ENCODE results near the gene ABCA1. TPM values are rescaled to one million over a fixed set of nuclear protein-coding genes. Genes with fewer than 3 reads are reported as not detected.

ABCA1 gene
- total and polyA plus RNA-seq, 2 of the 13 experiments (the other 11 are each of a cell fraction or from before 2014, with no cell fraction given), result 26.8 to 63.8 TPM

- TF ChIP-seq ATF6 (CRISPR knock-in tag; conservative IDR thresholded peaks at IDR 0.05) (no peak), DR1 (CRISPR knock-in tag; IDR thresholded peaks at IDR 0.05) (peak; percentile 83; the same call in 1 of the 2 replicates), ZBTB7B (CRISPR knock-in tag; IDR thresholded peaks at IDR 0.05) (peak; percentile 40; the same call in 1 of the 2 replicates), ZBTB25 (CRISPR knock-in tag; IDR thresholded peaks at IDR 0.05) (0 out of 2 replicates have a peak, but pooled peaks have one; percentile 8), ZC3H4 (CRISPR knock-in tag; IDR thresholded peaks at IDR 0.05; ENCODE audit: borderline replicate concordance) (peak; percentile 56; the same call in 1 of the 2 replicates), SALL1 (CRISPR knock-in tag; IDR thresholded peaks at IDR 0.05) (peak; percentile 51), NFYB (CRISPR knock-in tag; IDR thresholded peaks at IDR 0.05) (0 out of 2 replicates have a peak, but pooled peaks have one; percentile 17), MYPOP (CRISPR knock-in tag; IDR thresholded peaks at IDR 0.05) (0 out of 2 replicates have a peak, but pooled peaks have one; percentile 42), NFKB2 (CRISPR knock-in tag; IDR thresholded peaks at IDR 0.05; ENCODE audit: borderline replicate concordance) (0 out of 2 replicates have a peak, but pooled peaks have one; percentile 16), ZNF563 (CRISPR knock-in tag; IDR thresholded peaks at IDR 0.05) (0 out of 2 replicates have a peak, but pooled peaks have one; percentile 30), ZNF510 (CRISPR knock-in tag; IDR thresholded peaks at IDR 0.05; ENCODE audit: low read depth) (0 out of 2 replicates have a peak, but pooled peaks have one; percentile 11), ZNF335 (CRISPR knock-in tag; IDR thresholded peaks at IDR 0.05) (no peak), ARNTL (CRISPR knock-in tag; IDR thresholded peaks at IDR 0.05) (peak; percentile 66; the same call in 1 of the 2 replicates), ZFX (CRISPR knock-in tag; IDR thresholded peaks at IDR 0.05; ENCODE audit: low read depth) (peak; percentile 46; the same call in 1 of the 2 replicates), ZMAT3 (CRISPR knock-in tag; conservative IDR thresholded peaks at IDR 0.05) (peak; percentile 72; the same call in 1 of the 2 replicates), ZNF205 (CRISPR knock-in tag; IDR thresholded peaks at IDR 0.05) (peak; percentile 49; the same call in 1 of the 2 replicates), KLF11 (CRISPR knock-in tag; IDR thresholded peaks at IDR 0.05) (peak; percentile 20; the same call in 1 of the 2 replicates), SP5 (CRISPR knock-in tag; IDR thresholded peaks at IDR 0.05; ENCODE audit: borderline replicate concordance, low read depth) (peak; percentile 44; the same call in 1 of the 2 replicates), THAP8 (CRISPR knock-in tag; IDR thresholded peaks at IDR 0.05; ENCODE audit: borderline replicate concordance) (no peak), RBM22 (optimal IDR thresholded peaks at IDR 0.05; ENCODE audit: low read length) (peak; percentile 13), ZNF580 (CRISPR knock-in tag; IDR thresholded peaks at IDR 0.05; ENCODE audit: borderline replicate concordance, low read depth) (peak; percentile 30; the same call in 1 of the 2 replicates), ZNF766 (CRISPR knock-in tag; IDR thresholded peaks at IDR 0.05; ENCODE audit: borderline replicate concordance) (0 out of 2 replicates have a peak, but pooled peaks have one; percentile 19), SKI (IDR thresholded peaks at IDR 0.05; ENCODE audit: partially characterized antibody) (peak; percentile 43), ZNF616 (CRISPR knock-in tag; IDR thresholded peaks at IDR 0.05; ENCODE audit: low read depth) (0 out of 2 replicates have a peak, but pooled peaks have one; percentile 9)
Measured at GRCh38 chr9:104927912-104928740, at the start of gene ABCA1 (continued).
